NCI-H1694 treated with DMSO at 0.1 percent for 48 hours (cell line): Measurements from ENCODE around the gene ESRRB.

Source experiments
- DNase-seq: peaks from one replicate; lab custom pipeline; 2025; lab: John Stamatoyannopoulos, UW

ESRRB gene

DNA sequence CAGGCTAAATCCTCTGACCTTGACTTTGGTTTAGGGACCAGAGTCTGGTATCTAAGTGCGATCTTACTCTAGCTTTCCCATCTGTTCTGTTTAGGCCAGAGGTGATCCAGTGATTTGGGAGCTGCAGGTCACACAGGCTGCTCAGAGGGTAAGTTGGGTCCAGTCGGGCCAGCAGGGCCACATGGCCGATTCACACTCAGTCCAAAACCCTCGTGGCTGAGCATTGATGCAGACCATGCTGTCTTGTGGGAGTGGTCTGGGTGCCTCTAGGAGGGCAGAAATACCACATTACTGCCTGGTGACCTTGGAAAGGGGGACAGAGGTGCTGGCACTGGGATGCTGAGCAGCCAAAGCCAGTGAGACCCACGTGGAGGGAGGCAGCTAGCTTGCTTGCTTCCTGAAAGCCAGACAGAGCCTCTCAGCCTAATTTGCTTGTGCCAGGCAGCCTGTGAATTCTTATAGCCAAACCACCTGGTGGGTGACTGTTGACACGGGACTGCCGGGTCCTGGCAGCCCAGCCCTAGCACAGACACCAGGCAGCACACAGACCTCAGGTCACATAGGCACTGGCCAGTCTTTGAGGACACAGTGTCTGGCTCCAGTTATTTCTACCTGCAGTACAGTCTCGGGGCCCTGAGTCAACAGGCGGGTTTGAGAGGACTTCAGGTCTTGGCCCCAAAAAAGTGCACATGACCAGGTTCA is 31.7 kb downstream of the ESRRB start:
- no peak for DNase-seq

DNA sequence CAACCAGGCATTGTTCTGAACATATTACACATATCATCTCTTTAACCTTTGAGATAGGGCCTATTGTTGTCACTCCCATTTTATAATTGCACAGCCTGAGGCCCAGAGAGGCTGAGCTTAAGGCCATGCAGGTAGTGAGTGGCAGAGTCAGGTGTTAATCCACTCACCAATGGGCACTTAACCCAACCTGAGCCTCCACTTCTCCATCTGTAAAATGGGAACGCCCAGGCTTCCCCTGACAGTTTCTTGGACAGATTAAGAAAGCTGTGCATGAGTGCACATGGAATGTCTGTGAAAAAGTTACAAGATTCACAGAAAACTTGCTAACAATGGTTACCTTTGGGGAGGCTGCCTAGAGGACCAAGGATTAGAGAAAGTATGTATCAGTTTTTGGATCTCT is 32.9 kb downstream of the ESRRB start:
- DNase-seq = no peak

DNA sequence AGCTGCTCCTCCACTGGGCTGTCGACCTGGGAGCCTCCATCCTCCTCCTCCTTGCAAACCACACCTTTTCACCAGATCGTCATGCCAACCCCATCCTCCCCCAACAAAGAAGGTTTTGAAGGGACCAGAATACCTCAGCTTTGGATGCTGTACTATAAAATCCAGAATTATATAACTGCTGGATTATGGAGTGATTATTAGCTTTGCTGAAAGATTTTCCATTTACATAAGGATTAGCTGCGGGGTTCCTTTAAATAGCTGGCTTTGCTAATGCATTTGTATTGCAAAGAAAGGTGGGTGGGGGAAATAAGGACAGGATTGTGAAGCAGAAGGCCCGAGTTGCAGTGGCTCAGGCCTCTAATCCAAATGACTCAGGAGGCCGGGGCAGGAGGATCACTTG is 36.6 kb downstream of the ESRRB start:
- DNase-seq = no peak

DNA sequence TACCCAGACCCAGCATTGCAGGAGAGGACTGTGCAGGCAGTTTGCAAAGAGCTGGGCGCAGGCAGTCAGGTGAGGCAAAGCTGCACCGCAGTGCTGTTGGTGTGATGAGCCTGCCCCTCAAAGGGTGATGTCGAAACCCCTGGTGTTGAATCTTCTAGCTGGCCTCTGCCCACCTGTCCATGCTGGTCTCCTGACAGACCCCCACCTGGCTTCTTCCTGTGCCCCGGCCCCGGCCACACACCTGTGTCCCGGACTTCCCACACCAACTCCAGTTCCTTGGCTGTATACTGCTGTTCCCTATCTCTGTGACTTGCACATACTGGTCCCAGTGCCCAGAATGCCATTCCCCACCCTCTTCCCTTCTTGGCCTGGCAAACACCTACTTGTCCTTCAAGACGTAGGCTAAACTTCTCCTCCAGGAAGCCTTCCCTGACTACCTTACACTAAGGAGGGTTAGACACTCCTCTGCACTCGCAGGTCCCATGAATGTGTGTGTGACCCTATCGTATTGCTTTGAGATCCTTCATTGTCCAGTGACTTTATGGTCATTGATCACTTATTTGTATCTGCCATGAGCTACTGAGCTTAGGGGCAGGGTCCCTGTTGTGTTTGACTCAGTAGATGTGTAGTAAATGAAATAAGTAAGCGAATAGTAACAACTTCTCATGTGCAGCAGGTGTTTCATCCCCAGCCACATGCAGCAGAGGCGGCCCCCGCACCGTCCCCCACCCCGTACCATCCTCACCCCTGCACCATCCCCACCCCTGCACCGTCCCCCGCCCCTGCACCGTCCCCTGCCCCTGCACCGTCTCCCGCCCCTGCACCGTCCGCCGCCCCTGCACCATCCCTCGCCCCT is 37.4 kb downstream of the ESRRB start:
- DNase-seq = no peak

DNA sequence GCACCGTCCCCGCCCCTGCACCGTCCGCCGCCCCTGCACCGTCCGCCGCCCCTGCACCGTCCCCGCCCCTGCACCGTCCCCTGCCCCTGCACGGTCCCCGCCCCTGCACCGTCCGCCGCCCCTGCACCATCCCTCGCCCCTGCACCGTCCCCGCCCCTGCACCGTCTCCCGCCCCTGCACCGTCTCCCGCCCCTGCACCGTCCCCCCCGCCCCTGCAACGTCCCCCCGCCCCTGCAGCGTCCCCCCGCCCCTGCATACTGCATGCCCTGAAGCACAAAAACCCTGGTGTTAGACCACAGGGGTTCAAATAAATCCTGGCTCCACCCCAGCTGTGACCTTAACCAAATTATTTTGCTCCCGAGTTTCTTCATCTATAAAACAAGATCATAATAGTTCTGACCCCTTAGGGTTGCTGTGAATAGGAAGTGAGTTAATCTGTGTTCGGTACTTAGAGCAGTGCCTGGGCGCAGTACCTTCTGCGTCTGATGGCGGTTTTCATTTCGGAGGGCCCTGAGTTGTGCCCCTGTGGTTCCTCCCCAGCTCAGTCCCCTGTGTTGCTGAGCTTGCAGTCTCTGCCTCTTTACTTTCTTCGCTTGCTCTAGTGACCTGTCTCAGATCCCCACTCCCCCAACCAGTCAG is 38.1 kb downstream of the ESRRB start:
- no peak for DNase-seq

DNA sequence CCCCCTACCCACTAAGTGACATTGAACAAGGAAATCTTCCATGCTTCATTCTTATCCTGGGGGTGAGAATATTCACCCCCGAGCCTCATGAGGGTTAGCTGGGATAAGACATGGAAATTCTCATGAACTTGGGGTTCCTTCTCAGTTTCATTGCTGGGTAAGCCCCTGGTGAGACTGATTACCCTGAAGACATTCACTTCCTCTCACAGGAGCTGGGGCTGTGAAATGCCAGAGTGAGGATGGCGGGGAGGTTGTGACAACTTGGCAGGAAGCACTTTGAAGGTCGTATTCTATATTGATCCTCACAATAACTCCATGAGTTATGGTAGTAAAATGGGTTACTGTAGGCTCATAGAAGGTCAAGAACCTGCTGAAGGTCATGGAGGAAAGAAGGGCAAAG is 43.5 kb downstream of the ESRRB start:
- DNase-seq = no peak

DNA sequence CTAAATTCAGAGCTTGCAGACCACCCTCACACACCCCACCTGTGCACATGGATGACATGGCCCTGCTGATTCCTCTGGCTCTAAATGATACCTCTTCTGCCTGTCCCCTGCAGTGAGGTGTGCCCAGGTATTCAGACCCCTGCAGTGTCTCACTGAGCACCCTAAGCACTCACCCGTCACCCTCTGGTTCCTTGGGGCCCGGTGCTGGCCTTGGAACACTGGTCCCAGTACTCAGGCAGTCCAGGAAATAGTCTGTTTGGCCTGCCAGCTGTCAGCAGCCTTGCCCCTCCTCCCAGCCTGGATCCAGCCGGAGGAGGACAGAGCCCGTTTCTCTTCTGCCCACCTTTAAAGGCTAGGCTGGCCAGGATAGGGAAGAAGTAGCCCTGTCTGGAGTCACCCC is 44.9 kb downstream of the ESRRB start:
- no peak for DNase-seq

DNA sequence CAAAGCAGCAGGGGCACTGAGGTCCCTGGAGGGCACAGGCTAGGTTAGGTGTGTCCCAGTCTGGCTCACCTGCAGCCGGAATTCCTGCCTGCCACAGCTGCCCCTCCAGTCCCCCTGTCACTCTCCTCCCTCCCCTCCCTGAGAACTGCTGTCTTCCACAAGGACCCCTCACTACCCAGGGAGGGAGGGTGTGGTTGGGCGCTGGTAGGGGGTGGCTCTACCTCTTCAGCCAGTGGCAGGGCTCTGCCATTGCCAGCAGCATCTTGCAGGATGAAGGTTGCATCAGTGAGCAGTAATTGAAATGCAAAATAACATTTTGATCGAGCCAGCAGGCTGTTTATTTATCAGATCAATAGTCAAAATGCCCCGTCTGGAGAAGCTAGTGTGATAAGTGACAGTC is 45.7 kb downstream of the ESRRB start:
- DNase-seq = no peak

DNA sequence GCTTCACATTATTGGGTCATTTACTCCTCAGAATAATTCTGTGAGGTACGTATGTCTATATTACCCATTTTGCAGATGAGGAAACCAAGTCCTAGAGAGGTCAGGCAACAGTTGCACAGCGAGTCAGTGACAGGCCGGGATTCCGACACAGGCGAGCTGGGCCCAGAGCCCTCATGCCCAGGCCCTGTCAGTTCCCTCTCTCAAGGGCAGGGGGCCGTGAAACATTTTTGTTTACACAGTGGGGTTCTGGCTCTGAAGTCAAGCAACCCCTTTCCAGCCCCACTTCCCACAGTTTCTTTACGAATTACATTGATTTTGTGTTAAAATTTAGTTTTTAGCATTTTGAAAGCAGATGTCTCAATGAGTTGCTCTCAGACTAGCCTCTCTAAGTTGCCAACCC is 46.7 kb downstream of the ESRRB start:
- DNase-seq = no peak

DNA sequence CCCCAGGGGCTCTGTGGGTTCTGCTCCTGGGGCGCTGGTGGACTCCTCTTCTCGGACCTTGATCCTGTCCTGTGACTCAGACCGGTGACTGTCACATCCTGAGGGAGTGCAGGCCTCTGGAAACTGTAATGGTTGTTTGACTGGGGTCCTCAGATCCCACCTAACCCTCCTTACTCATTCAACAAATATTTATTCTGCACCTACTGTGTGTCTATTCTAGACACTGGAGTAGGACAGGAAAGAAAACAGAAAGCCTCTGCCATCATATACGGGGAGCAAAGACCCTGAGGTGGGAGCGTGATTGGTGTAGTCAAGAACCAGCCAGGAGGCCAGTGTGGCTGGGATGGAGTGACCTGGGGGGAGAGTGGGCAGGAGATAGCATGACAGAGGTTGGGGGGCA is 47.6 kb downstream of the ESRRB start:
- no peak for DNase-seq

DNA sequence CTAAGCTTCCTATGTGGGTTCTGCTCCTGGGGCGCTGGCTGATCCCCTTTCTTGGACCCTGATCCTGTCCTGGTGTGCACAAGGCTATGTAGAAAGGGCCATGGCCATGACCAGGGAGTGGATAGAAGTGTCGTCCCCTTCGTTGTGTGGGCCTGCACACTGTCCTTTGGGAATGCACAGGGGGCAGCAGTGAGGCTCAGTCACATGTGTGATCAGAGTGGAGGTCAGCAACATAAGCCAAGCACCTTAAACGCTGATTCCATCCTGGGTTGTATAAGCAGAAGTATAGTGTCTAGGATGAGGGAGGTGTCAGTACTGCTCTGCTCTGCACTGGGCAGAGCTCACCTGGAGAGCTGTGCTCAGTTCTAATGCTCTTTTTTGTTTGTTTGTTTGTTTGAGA is 48.4 kb downstream of the ESRRB start:
- DNase-seq = no peak

DNA sequence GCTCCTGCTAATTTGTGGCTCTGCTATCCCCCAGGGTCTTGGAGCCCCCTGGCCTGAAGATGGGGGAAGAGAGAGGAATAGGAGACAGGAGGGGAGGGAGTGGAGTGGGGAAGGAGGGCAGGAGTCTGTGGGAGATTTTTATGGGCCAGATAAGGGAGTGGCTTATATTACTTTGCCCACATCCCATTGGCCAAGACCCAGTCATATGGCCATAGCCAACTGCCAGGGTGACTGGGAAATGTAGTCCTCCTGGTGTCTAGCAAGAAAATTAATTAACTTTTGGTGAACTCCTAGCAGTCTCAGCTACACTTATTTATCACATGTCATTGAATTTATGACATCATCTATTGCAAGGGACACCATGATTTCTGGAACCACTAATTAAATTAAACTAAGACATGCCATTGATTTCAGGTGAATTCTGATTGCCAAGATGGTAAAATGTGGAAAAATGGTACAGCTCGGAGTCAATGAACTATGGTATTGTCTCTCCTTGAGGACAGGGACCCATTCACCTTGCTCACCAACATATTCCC is 50.3 kb downstream of the ESRRB start:
- DNase-seq = no peak

DNA sequence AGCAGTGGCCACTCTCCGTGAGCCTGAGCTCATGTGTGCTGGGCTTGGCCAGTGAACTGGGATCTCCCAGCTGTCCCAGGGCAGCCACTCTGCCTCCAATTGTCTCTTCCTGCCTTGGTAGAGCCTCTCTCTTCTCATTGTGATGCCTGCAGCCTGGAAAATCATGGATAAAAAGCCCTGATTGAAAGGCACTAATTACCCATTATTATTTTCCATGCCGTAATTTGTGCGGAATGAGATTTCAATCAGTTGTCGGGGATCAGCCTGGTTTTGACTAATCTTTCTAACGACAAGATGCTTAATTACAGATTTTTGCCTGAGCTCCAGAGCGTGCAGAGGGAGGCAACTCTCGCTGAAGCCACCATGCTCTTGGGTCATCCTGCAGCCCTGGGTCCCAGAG is 52.7 kb downstream of the ESRRB start:
- DNase-seq = no peak

DNA sequence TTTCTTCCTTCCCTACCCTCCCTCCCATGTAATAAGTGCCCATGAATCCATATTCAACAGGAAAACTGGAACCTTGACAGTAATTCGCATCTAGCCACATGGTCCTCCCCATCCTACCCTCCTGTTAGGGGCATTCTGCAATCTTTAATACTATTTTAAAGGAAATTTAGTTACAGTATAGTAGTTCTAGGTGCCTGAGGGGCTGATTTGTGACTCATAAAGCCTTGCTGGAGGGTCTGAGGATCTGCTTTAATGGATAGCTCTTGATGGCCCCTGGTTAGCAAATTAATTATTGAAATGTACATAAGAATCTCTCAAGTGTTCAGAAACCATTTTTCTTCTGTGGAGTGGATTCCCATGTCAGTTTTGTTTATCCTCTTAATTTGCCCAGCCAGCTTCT is 54.1 kb downstream of the ESRRB start:
- DNase-seq = no peak

DNA sequence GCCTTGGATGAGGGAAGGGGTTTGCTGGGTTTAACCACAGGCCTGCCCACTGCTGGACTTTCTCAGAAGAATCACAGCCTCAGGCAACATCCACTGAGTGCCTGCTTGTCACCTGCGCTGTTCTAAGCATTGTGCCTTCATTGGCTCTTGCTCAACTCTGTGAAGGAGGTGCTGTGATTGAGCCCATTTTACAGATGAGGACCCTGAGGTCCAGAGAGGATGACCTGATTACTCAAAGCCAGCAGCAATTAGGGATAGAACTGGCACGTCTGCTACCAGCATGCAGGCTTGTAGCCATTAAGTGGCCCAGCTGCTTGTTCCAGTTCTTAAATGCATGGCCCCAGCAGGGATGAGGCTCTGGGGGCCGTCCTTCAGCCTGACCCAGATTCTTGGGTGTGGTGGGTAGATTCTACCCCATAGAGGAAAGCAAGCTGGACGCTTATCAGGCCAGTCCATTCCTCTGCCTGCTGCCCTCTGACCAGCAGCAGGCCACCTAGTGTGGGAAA is 54.6 kb downstream of the ESRRB start:
- no peak for DNase-seq

DNA sequence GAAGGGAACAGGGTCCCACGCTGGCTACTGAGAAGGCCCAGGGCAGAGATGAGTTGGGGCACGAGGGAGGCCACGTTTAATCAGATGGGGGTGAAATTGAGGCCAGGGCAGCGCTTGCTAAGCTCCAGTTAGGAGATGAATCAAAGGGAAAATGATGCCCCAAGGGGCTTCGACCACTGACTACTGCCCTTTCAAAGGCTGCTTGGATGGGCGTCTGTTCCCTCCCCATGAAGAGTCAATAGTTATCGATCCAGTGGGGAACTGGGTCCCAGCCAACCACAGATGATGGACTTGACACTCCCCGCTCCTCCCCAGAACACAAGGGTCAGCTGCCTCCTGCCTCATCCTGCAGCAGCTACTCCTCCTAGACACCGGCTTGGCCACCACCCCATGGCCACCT is 55.6 kb downstream of the ESRRB start:
- DNase-seq = no peak

DNA sequence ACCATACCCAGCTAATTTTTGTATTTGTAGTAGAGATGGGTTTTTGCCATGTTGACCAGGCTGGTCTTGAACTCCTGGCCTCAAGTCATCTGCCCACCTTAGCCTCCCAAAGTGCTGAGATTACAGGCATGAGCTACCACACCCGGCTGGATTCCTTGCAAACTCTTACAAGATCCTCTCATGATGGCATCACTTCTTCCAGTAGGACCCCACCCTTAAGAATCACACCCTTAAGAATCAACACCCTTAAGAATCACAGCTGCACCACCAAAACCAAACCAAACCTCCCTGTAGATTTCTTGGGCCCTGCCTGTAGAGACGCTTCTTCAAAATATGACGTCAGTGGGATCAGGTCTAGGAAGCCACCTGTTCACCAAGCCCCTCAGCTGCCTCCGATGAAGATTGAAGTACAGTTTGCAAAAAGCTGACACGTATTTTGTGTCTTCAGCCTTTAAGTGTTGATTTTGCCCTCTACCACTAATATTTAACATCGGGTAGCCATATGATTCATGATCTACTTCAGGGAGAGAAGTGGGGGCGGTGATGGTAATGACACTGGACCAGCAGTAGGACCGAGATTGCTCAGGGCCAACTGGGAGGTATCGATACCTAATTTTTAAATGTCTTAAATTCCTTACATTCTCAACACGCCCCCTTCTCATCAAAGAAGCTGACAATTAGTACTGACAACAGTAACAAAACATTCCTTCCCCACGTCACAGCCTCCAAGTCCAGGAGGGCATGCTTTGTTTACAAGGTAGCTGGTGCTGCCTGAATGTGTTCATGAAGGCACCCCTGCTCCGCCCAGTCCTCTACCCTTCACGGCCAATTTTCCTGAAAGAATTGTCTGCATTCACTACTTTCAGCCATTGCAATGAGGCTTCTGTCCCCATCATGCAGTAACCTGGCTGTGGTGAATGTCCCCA is 57.2 kb downstream of the ESRRB start:
- DNase-seq = no peak

DNA sequence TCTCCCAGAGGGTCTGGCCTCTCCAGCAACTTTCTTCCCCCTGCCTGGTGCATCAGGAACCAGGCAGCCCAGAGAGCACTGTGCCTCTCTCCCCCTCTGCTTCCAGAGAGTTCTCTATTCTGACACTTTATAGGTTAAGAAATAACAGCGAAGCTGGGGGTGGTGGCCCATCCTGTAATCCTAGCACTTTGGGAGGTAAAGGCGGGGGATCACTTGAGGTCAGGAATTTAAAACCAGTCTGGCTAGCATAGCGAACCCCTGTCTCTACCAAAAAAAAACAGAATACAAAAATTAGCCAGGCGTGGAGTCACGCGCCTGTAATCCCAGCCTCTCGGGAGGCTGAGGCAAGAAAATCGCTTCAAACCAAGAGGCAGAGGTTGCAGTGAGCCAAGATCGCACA is 58.3 kb downstream of the ESRRB start:
- no peak for DNase-seq

DNA sequence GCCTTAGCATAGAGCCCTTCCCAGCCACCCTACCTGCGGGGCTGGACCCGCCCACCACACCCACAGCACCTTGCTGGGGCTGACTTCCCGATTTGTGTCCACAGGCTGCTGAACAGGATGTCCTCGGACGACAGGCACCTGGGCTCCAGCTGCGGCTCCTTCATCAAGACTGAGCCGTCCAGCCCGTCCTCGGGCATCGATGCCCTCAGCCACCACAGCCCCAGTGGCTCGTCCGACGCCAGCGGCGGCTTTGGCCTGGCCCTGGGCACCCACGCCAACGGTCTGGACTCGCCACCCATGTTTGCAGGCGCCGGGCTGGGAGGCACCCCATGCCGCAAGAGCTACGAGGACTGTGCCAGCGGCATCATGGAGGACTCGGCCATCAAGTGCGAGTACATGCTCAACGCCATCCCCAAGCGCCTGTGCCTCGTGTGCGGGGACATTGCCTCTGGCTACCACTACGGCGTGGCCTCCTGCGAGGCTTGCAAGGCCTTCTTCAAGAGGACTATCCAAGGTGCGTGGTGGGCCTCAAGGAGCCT is 63.4 kb downstream of the ESRRB start:
- no peak for DNase-seq

DNA sequence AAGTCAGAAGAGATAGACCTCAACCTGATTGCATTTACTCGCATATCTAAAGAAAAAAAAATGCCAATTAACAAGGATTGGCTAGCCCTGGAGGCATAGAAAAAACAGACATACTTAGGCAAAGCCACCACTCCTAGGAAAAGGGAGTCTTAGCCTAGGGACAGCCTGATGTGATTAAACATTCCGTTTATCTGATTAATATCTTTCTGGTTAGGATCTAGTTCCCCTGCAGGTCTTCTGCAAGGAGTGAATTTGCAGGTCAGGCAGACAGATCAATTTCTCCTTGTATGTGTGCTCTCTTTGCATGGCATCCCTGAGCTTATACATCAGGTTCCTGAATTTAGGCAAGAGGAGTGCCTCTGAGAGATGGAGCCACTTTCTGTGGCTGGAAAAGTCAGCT is 70.5 kb downstream of the ESRRB start:
- no peak for DNase-seq

DNA sequence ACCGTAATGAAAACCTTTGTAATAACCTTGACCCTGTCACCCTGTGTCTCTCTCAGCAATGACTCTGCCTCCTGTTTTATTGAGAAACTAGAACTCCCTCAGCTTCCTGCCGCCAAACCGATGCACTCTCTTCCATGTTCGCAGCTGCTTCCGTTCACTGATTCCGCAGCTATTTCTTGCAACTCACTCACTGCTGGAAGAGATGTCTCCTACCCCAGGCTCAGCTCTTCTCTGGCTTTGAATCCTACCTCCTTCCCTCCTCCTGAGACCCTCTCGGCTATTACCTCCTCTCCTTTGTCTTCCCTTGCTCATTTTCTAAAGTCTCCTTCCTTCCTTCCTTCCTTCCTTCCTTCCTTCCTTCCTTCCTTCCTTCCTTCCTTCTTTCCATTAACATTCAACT is 71.0 kb downstream of the ESRRB start:
- DNase-seq = no peak
